NCI-H2227 treated with DMSO at 0.1 percent for 48 hours (cell line): Measurements from ENCODE around the gene RNF146.
A peak's percentile ranks its signal among the peaks of the same experiment; 100 is the strongest.
"Not testable (repeated sequence)": the region's sequence is repeated elsewhere in the genome, so short reads cannot be mapped to it uniquely, and the experiment has no call there.

ENCODE experiments used
- DNase-seq: peaks from one replicate; lab custom pipeline; 2025; lab: John Stamatoyannopoulos, UW

The RNF146 gene

GRCh38 chr6:127266178-127266891 is at the start of gene RNF146:
Gene RNF146, plus strand, starts transcription at chr6:127266864. Its CDS starts 13,475 bp downstream, at chr6:127280339.
- DNase-seq: peak; percentile 80

GRCh38 chr6:127219869-127220268 is 46.8 kb upstream of the RNF146 start:
- no peak for DNase-seq

- no peak for DNase-seq
Measured at GRCh38 chr6:127221201-127221600, 45.5 kb upstream of the RNF146 start.

GRCh38 chr6:127222418-127222817 is 44.2 kb upstream of the RNF146 start:
- DNase-seq: no peak

- DNase-seq: no peak
Measured at GRCh38 chr6:127225497-127225896, 41.2 kb upstream of the RNF146 start.

- DNase-seq: not testable (repeated sequence)
Measured at GRCh38 chr6:127233819-127234218, 32.8 kb upstream of the RNF146 start.

GRCh38 chr6:127243501-127243900 is 23.2 kb upstream of the RNF146 start:
- DNase-seq: no peak

- DNase-seq: no peak
Measured at GRCh38 chr6:127247114-127248096, 19.3 kb upstream of the RNF146 start.

GRCh38 chr6:127249621-127250020 is 17.0 kb upstream of the RNF146 start:
- DNase-seq: no peak

GRCh38 chr6:127255286-127255685 is 11.4 kb upstream of the RNF146 start:
- no peak for DNase-seq

- DNase-seq: no peak
Measured at GRCh38 chr6:127262896-127263295, 3.8 kb upstream of the RNF146 start.

GRCh38 chr6:127263481-127263880 is 3.2 kb upstream of the RNF146 start:
- DNase-seq: no peak

GRCh38 chr6:127266892-127267645 is 405 bp downstream of the RNF146 start:
- peak; percentile 1 for DNase-seq

- DNase-seq: peak; percentile 8
Measured at GRCh38 chr6:127267646-127268625, 1.3 kb downstream of the RNF146 start.

- no peak for DNase-seq
Measured at GRCh38 chr6:127272576-127272975, 5.9 kb downstream of the RNF146 start.

GRCh38 chr6:127273499-127273898 is 6.8 kb downstream of the RNF146 start:
- no peak for DNase-seq

GRCh38 chr6:127276331-127276730 is 9.7 kb downstream of the RNF146 start:
- no peak for DNase-seq

GRCh38 chr6:127277878-127278843 is 11.5 kb downstream of the RNF146 start:
- no peak for DNase-seq

- DNase-seq: no peak
Measured at GRCh38 chr6:127279815-127280214, 13.2 kb downstream of the RNF146 start.

- DNase-seq: no peak
Measured at GRCh38 chr6:127282184-127282583, 15.5 kb downstream of the RNF146 start.
